HG03520 (cell line): Measurements from ENCODE around the gene ZRANB3.
"Not testable (repeated sequence)": the region's sequence is repeated elsewhere in the genome, so short reads cannot be mapped to it uniquely, and the experiment has no call there.

Experiments used
- ATAC-seq: cut with Tn5 transposase; IDR thresholded peaks from one replicate; pipeline ENCODE4 v1.9.1; 2021; ENCODE audit warnings: mild to moderate bottlenecking, moderate library complexity; ENCODE audit not compliant: unreplicated experiment

The ZRANB3 gene

DNA sequence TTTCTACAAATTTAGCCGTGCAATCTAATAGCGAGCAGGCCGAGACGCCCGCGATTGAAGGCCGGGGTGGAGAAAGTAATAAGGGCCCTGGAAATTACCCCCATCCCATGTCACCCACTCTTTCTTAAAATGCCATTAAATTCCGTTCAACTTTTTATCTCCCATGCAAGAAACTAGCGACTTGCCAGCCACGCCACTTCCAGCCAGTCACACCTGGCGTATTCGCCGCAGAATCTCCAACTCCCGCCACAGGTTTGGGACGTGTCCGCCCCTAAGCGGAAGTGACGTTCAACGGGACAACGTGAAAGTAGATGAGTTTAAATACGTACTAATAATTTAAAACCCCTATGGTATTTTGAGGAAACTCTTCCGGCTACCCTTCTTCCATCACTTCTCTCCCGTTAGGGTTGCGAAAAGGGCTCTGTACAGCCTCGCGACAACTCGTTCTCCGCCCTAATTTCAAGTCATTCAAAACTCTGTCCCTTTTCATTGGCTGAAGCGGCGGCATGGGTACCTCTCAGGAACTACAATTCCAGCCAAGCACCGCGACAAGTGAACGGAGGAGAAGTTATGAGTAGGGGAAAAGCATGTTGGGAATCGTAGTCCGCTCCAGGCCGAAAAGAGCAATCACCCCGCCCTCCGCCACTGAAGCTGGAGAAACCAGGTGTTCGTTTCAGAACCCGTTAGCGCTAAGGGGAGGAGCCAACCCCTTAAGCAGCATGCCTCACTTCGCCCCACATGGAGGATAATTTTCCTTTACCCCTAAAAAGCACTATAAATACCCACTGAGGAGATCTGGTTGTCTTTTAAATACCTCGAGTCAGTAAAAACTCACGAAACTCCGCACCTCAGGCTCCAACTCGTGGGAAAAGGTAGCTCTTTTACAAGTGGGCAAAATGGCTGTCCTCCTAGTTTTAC, at the start of gene ZRANB3:
ZRANB3 (minus strand) TSS at position 906 of the 918 bp plus-strand sequence.
- ATAC-seq, result peak; percentile 70

DNA sequence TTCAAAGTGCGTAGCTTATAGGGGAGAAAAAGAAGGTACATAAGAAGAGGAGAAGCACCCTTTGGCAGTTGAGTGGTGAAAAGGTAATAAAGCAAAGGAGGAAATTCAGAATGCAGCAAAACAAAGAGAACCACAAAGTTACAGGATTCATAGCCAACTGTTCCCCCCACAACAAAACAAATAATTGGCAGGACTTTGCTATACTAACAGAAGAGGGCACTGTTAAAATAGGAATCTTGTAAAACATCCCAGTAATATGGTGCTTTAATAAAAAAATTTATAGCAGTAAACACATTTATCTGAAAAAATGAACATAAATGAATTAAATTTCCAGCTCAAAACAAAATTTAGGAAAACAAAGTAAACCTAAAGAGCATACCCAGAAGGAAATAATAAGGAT, 42.6 kb upstream of the ZRANB3 start:
- no peak for ATAC-seq

DNA sequence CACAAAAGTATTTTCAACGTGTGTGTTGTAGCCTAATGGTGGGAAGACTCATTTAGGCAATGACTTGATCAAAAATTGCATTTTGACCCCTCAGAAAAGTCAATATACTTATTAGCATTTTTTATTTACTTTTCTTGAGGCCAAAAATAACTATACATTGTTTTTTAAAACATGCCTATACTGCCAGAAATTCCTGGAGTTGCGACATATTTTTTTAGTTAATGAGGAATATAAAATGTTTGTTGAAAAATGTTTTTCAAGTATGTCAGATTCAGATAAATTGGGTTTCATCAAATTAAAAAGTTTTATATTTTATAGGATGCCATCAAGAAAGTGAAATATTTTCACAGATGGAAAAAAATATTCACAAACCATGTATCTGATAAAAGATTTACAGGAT, 39.9 kb upstream of the ZRANB3 start:
- ATAC-seq, result no peak

DNA sequence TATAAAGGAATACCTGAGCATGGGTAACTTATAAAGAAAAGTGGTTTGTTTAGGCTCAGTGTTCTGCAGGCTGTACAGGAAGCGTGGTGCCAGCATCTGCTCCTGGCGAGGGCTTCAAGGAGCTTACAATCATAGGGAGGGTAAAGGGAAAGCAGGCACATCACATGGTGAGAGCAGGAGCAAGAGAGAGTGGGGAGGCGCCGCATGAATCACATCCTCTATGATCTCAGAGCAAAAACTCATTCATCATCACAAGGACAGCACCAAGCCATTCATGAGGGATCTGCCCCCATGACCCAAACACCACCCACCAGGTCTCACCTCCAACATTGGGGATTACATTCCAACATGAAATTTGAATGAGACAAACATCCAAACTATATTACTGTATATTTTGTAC, 32.8 kb upstream of the ZRANB3 start:
- ATAC-seq, result no peak

DNA sequence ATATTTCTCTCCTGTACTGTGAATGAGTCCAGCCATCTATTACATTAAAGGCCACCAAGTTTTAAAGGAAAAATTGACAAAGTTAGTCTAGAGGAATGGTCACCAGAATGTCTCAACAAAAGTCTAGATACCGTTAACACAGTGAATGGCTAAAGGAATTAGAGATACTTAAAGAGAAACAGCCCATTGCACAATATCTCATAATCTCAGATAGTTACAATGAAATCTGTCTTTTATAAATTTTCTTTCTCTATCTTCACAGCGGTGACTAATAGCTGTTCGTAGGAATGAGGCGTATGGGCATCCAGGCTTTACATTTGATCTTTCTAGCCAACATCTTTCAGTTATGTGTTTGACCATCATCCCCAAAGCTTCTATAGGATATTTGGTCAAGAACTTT, 30.9 kb upstream of the ZRANB3 start:
- ATAC-seq, result no peak

DNA sequence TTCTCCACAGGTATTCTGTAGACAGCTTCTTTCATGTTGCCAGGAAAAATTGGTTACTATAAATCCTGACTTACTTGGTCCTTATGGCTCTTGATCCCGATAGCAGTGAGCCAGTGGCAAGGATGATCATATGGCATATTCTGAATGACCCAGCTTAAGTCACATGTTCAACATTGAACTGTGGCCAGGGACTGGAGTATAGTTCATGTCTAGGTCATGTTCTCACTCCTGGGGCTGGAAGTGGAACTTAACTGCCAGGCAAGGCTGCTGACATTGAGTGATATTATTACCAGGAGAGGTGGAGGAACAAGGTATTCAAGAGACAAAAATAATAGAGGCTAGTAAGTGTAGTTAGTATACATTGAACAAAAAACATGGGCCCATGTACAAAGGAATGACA, 26.5 kb upstream of the ZRANB3 start:
- no peak for ATAC-seq

DNA sequence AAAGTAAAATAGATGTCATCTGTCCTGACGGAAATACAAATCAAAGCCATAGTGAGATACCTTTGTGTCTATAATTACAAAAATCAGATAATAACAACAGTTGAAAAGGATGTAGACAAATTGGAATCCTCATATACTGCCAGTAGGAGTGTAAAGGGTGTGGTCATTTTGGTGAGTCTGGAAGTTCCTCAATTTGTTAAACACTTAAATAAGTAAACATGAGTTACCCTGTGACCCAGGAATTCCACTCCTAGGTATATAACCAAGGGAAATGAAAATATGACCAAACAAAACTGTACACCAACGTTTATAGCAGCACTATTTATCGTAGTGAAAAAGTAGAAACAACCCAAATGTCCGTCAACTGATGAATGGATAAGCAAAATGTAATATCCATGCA, 24.3 kb upstream of the ZRANB3 start:
- no peak for ATAC-seq

DNA sequence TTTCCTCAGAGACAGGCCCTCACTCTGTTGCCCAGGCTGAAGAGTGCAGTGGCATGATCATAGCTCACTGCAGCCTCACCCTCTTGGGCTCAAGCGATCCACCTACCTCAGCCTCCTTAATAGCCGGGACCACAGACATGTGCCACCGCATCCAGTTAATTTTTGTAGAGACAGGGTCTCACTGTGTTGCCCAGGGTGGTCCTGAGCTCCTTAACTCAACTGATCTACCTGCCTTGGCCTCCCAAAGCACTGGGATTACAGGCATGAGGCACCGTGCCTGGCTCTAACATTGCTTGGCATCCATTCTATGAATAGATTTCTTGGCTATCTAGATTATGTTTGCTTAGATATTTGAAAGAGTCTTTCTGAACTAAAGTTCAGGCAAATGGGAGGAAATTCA, 21.9 kb upstream of the ZRANB3 start:
- no peak for ATAC-seq

DNA sequence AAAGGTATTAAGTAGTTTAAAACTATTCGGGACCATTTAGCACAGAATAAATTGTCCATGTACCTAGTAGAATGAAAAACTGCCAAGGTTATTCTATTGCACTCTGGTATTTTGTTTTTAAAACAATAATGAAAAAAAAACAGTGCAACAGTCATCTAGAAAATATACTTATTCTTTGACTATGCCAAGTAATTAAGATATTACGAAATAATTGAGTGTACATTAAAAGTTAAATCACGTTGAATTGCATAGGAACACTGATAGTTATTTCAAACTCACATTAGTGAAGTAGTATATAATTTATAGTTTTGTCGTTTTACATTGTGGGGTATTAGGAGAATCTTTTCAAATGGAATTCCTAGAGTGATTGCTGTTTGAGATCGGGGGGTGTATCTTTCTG, 20.3 kb upstream of the ZRANB3 start:
- no peak for ATAC-seq

DNA sequence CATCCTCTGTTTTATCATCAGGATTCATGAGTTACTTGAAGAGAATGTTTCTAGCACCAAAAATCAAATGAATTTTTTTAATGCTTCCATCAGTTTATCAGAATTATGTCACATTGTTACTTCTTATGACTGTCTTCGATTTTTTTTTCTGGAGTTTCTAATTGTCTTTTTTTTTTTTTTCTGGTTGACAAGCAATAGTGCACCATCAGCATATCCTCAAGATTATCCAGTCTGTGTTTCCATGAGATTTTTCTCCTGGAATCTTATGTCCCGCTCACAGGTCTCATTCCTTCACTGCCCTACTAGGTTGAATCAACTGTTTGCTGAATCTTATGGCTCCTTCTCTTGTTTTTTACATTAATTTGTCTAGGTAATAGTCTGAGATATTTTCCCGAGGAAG, 16.3 kb upstream of the ZRANB3 start:
- no peak for ATAC-seq

DNA sequence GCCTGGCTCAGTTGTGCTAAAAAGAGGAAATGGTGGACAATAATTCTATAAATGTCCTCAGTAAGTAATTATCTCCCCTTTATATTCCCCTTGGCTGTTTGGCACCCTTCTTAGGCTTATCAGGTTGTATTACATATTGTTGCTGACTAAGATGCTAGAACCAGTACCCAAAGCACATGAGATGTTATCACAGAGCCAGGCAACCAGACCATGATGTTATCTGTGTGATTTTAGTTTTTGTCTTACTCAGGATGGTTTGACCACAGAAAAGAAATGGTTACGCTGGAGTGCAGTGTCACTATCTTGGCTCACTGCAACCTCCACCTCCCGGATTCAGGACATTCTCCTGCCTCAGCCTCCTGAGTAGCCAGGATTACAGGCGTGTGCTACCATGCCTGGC, 15.4 kb upstream of the ZRANB3 start:
- no peak for ATAC-seq

DNA sequence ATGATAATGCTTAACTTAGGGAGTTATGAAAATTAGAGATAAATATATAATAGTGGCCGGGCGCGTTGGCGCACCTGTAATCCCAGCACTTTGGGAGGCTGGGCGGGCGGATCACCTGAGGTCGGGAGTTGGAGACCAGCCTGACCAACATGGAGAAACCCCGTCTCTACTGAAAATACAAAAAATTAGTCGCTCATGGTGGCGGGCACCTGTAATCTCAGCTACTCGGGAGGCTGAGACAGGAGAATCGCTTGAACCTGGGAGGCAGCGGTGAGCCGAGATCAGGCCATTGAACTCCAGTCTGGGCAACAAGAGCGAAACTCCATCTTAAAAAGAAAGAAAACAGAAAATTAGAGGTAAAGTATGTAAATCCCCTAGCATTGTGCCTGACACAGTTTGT, 2.5 kb upstream of the ZRANB3 start:
- ATAC-seq, result not testable (repeated sequence)

DNA sequence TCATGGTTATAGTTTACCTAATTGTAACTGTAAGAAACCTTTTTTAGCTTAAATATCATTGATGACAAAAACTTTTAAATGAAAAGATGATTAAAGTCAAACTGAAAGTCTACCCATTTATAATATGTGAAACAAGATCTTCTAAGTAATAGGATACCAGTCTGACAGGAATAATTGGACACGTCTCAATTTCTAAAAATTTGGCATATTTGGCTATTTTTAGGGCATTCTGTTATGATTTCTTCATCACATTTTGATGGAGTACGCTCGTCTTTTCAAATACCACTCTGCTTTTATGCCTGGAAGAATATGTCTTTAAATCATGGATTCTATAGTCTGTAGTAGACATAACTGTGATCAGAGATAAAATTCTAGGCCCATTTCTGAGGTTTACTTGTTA, 1.6 kb upstream of the ZRANB3 start:
- no peak for ATAC-seq

DNA sequence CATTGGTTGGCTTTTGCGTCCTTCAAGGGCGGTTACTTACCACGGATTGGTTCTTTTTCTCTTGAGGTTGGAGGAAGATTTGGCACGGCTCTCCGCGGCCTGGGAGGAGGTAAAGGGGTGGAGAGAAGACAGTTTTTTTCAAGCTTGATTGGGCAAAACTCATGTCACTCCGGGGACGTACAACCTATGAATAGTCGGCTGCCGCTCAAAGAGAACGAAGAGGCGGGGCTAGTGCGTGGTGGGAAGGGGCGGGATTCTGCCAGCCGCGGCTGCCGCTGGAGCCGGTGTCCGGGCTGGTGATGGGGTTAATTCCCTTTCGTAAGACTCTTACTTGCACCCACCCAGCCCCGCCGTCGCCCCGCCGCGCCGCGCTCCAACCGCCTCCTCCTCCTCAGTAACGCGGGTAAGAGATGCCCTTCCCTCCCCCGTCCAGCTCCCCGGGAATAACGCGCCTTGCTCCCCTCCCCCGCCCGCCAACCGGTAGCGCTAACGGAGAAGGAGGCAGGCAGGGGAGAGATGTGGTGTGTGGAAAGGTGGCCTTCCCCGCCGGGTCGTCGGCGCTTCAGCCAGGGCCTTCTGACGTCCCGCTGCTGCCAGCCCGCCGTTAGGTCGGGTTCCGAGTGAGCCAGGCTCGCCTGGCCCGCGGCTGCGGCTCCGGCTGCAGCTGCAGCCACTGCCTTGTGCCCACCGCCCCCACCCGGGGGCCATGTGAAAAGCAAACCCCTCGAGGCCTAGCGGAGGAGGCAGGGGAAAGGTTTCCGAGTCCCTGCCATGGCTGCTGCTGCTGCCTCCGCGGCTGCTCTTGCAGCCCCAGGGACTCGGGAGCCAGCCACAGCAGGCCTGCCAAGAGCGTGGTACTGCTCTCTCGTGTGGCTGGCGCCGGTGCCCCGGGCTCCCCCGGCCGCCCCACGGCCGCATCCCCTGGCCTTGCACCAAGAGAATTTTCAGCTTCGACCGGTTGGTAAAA, 496 bp upstream of the ZRANB3 start, which contains the start of gene R3HDM1:
R3HDM1 (plus strand) TSS at position 254 of the 967 bp plus-strand sequence. CDS start 73,362 bp downstream, outside the sequence.
- peak; percentile 68 for ATAC-seq

DNA sequence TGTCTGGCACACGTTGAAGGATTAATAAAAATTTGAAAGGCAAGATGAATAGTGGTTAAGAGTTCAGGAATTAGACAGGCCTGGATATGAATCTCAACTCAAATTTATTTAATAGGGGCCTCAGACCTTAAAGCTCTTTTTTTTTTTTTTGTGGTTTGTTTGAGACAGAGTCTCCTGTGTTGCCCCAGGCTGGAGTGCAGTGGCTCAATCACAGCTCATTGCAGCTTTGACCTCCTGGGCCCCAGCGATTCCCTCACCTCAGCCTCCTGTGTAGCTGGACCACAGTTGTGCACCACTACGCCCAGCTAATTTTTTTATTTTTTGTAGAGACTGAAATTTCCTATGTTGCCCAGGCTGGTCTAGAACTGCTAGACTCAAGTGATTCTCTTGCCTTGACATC, 3.0 kb downstream of the ZRANB3 start:
- ATAC-seq, result no peak

DNA sequence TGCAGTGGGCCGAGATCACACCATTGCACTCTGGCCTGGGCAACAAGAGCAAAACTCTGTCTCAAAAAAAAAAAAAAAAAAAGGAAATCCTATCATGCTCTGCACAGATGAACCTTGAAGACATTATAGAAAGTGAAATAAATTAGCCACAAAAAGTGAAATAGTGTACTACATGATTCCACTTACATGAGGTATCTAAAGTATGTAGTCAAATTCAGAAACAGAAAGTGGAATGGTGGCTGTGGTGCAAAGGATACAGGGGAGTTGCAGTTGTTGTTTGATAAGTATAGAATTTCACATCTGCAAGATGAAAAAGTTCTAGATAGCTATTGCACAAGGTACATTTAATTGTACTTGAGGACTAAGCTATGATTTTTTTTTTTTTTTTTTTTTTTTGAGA, 5.2 kb downstream of the ZRANB3 start:
- ATAC-seq, result no peak

DNA sequence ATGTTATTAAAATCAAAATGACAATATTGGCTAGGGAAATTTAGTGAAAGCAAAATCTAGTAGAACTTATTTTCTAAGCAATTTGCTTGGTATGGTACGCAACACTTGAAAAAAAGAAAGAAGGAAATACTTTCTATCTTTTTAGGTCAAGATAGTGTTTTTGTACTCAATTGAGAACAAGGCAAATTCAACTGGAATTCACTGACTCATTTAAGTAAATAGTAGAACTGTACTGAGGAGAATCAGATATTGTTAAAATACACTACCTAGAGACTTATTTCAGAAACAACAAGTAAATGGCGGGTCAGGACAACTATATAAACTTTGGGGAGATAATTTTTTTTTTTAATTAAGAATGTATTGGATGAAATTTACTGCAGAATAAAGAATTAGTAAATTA, 18.9 kb downstream of the ZRANB3 start:
- no peak for ATAC-seq

DNA sequence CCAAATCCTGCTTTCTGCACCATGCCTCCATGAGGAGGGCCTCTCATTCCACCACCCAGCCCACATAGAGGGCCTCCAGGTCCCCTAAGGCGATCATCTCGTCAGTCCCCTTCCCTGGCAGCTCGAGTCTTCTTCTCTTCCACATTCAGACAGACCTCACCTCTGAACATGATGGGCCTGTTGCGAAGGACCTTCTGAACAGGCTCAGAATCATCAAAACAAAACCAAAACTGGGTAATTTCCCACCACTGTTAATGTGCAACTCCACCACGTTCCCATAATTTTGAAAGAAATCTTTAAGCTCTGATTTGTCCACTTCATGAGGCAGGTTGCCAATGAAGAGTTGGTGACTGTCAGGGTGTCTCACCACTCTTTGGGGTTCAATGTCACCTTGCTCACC, 20.4 kb downstream of the ZRANB3 start:
- ATAC-seq, result no peak

DNA sequence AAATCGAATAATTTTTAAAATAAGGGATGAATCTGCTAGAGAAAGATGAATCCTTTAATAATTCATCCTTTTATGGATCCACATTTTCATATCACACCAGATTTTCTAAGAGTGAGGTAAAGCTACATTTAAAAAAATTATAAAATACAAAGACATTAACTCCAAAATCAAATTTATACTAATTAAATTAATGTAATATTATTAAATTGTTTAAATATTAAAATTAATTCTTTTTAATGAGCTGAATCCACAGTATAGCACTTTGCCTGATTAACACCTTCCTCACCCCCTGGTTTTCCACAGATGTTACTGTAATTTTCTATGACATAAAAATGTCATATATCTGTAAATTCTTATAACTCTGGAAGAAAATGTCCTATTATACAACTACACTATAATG, 26.2 kb downstream of the ZRANB3 start:
- ATAC-seq, result no peak

DNA sequence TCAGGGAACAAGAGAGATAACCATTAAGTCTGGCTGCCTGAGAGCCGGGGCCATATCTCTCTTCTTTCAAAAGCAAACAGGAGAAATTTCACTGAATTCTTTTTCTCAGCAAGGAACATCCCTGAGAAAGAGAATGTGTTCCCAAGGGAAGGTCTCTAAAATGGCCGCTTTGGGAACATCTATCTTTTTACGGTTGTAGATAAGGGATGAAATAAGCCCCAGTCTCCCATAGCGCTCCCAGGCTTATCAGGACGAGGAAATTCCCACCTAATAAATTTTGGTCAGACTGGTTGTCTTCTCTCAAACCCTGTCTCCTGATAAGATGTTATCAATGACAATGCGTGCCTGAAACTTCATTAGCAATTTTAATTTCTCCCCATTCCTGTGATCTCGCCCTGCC, 32.4 kb downstream of the ZRANB3 start:
- ATAC-seq, result not testable (repeated sequence)

DNA sequence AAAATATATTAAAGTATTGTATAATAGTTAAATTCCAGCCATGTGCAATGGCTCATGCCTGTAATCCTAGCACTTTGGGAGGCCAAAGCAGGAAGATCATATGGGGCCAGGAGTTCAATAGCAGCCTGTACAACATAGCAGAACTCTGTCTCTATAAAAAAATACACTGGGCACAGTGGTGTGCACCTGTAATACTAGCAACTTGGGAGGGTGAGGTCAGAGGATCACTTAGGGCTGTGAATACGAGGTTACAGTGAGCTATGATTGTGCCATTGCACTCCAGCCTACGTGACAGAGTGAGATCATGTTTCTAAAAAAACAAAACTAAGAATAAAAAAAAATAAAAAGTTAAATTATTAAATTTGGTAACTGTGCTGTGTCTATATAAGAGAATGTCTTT, 36.1 kb downstream of the ZRANB3 start:
- ATAC-seq, result no peak

DNA sequence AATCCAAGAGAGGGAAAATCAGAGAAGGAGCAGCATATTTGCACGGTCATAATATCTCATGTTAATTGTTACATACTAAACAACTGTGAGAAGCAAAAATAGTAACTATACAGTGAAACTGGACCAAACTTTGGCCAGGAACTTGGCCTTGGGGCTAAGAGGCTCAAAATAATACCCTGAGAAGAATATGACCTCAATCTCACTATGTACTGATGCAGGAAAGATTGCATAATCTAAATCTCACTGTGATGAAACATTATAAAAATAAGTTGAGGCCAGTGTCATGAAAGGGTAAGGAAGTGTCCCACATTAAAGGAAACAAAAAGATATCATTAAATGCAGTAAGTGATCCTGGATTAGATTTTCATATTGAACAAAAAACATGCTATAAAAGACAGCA, 36.5 kb downstream of the ZRANB3 start:
- no peak for ATAC-seq
